Measurements from ENCODE around the gene CCDC69.

CCDC69 gene

GRCh38 chr5:151153766-151154272 is 70.1 kb downstream of the CCDC69 start:
- peak overlapping the region; percentile 33 for H3K27ac ChIP-seq
- no peaks in the 10 kb centered on the region for H3K9me3 ChIP-seq
- H3K36me3 ChIP-seq: no peaks in the 10 kb centered on the region
- H3K4me1 ChIP-seq (ENCODE audit: control insufficient read depth in 1 of 2, insufficient read depth in 1 of 2, low read depth in 1 of 2, low read length in 1 of 2): peaks cover 85 to 87% of the 10 kb centered on the region in 2 experiments
- no peak for TF ChIP-seq CTCF (IDR thresholded peaks at IDR 0.05)
- no peak overlapping the region for H3K4me3 ChIP-seq (ENCODE audit: low read depth in 1 of 2, low read length in 1 of 2)
- H3K27me3 ChIP-seq: no peaks in the 10 kb centered on the region

GRCh38 chr5:151153300-151153699 is 70.6 kb downstream of the CCDC69 start:
- Histone ChIP-seq H3K4me1 (ENCODE audit: control insufficient read depth in 1 of 2, insufficient read depth in 1 of 2, low read depth in 1 of 2, low read length in 1 of 2) (peaks cover 86 to 87% of the 10 kb centered on the region in 2 experiments), H3K27me3 (no peaks in the 10 kb centered on the region), H3K9me3 (no peaks in the 10 kb centered on the region), H3K36me3 (no peaks in the 10 kb centered on the region), H3K4me3 (ENCODE audit: low read depth in 1 of 2, low read length in 1 of 2) (no peak overlapping the region), H3K27ac (peak overlapping the region; percentile 85)
- TF ChIP-seq CTCF (IDR thresholded peaks at IDR 0.05): no peak

GRCh38 chr5:151151793-151152192 is 72.1 kb downstream of the CCDC69 start:
- TF ChIP-seq CTCF (IDR thresholded peaks at IDR 0.05): no peak
- no peaks in the 10 kb centered on the region for H3K27me3 ChIP-seq
- H3K27ac ChIP-seq: peak overlapping the region; percentile 85
- H3K4me1 ChIP-seq (ENCODE audit: control insufficient read depth in 1 of 2, insufficient read depth in 1 of 2, low read depth in 1 of 2, low read length in 1 of 2): peaks cover 75% of the 10 kb centered on the region in 2 experiments
- no peak overlapping the region for H3K4me3 ChIP-seq (ENCODE audit: low read depth in 1 of 2, low read length in 1 of 2)
- H3K36me3 ChIP-seq: no peaks in the 10 kb centered on the region
- no peaks in the 10 kb centered on the region for H3K9me3 ChIP-seq

- no peak overlapping the region for H3K4me3 ChIP-seq (ENCODE audit: low read depth in 1 of 2, low read length in 1 of 2)
- H3K4me1 ChIP-seq (ENCODE audit: control insufficient read depth in 1 of 2, insufficient read depth in 1 of 2, low read depth in 1 of 2, low read length in 1 of 2): peaks cover 75% of the 10 kb centered on the region in 2 experiments
- H3K27ac ChIP-seq: peak overlapping the region; percentile 85
- H3K36me3 ChIP-seq: no peaks in the 10 kb centered on the region
- TF ChIP-seq CTCF (IDR thresholded peaks at IDR 0.05): no peak
- H3K27me3 ChIP-seq: no peaks in the 10 kb centered on the region
- no peaks in the 10 kb centered on the region for H3K9me3 ChIP-seq
These were observed 72.6 kb downstream of the CCDC69 start for GRCh38 chr5:151151263-151151660.

GRCh38 chr5:151150471-151151262 is 73.2 kb downstream of the CCDC69 start:
- H3K36me3 ChIP-seq: no peaks in the 10 kb centered on the region
- H3K4me3 ChIP-seq (ENCODE audit: low read depth in 1 of 2, low read length in 1 of 2): peak overlapping the region in 1 of 2 experiments; percentile 25
- peak overlapping the region; percentile 85 for H3K27ac ChIP-seq
- no peaks in the 10 kb centered on the region for H3K27me3 ChIP-seq
- peaks cover 74 to 75% of the 10 kb centered on the region in 2 experiments for H3K4me1 ChIP-seq (ENCODE audit: control insufficient read depth in 1 of 2, insufficient read depth in 1 of 2, low read depth in 1 of 2, low read length in 1 of 2)
- no peaks in the 10 kb centered on the region for H3K9me3 ChIP-seq
- TF ChIP-seq CTCF (IDR thresholded peaks at IDR 0.05): no peak

Data from neutrophil (primary cell).